ENCODE results near the gene CPNE1.

The CPNE1 gene

GRCh38 chr20:35629427-35630145 lies 35.1 kb downstream of the CPNE1 start:
- DNase-seq (ENCODE audit: low read depth), result no peak
- no peak for TF ChIP-seq CTCF (IDR thresholded peaks at IDR 0.05; ENCODE audit: low read length, missing control alignments)
- H3K4me3 ChIP-seq (replicated peaks; ENCODE audit: low read depth, low read length), result no peak overlapping the region

- no peak for TF ChIP-seq CTCF (IDR thresholded peaks at IDR 0.05; ENCODE audit: low read length, missing control alignments)
- no peak overlapping the region for H3K4me3 ChIP-seq (replicated peaks; ENCODE audit: low read depth, low read length)
- no peak for DNase-seq (ENCODE audit: low read depth)
These were observed 37.6 kb downstream of the CPNE1 start for GRCh38 chr20:35627121-35627520.

GRCh38 chr20:35626386-35627001 lies 38.2 kb downstream of the CPNE1 start:
- no peak for TF ChIP-seq CTCF (IDR thresholded peaks at IDR 0.05; ENCODE audit: low read length, missing control alignments)
- no peak for DNase-seq (ENCODE audit: low read depth)
- H3K4me3 ChIP-seq (replicated peaks; ENCODE audit: low read depth, low read length), result no peak overlapping the region

GRCh38 chr20:35625584-35626385 lies 38.9 kb downstream of the CPNE1 start:
- no peak overlapping the region for H3K4me3 ChIP-seq (replicated peaks; ENCODE audit: low read depth, low read length)
- no peak for DNase-seq (ENCODE audit: low read depth)
- TF ChIP-seq CTCF (IDR thresholded peaks at IDR 0.05; ENCODE audit: low read length, missing control alignments), result no peak

- no peak for DNase-seq (ENCODE audit: low read depth)
- TF ChIP-seq CTCF (IDR thresholded peaks at IDR 0.05; ENCODE audit: low read length, missing control alignments), result peak; percentile 12
- no peak overlapping the region for H3K4me3 ChIP-seq (replicated peaks; ENCODE audit: low read depth, low read length)
These were observed 43.1 kb downstream of the CPNE1 start for GRCh38 chr20:35621560-35621946.

GRCh38 chr20:35620818-35621559 lies 43.7 kb downstream of the CPNE1 start:
- no peak for DNase-seq (ENCODE audit: low read depth)
- TF ChIP-seq CTCF (IDR thresholded peaks at IDR 0.05; ENCODE audit: low read length, missing control alignments), result no peak
- H3K4me3 ChIP-seq (replicated peaks; ENCODE audit: low read depth, low read length), result no peak overlapping the region

Data from fibroblast of pulmonary artery (primary cell).